Liver (tissue), 9 donors: ENCODE results near the gene MTPN. TPM values are rescaled to one million over a fixed set of nuclear protein-coding genes. Genes with fewer than 3 reads are reported as not detected.

Experiments
- DNase-seq: peaks from one replicate; pipeline ENCODE4 v3.0.0-alpha.2; 2017; ENCODE audit warnings: low spot score
- H3K27ac ChIP-seq, 2 donors: one replicate each; pipeline ENCODE4 v1.7.0; 2013; ENCODE audit warnings: inconsistent platforms in 2 of 2, low read length in 2 of 2, control low read depth in 1 of 2, low read depth in 1 of 2, mild to moderate bottlenecking in 1 of 2
- H3K27me3 ChIP-seq, 4 donors: one replicate each; pipeline versions ENCODE4 v1.6.1 to v1.7.0; 2013; ENCODE audit warnings: low read length in 3 of 4, inconsistent platforms in 1 of 4, mild to moderate bottlenecking in 1 of 4, moderate library complexity in 1 of 4; ENCODE audit not compliant: control insufficient read depth in 4 of 4, insufficient read depth in 4 of 4
- H3K36me3 ChIP-seq, 4 donors: one replicate each; pipeline versions ENCODE4 v1.6.1 to v1.7.0; 2013; ENCODE audit warnings: low read length in 3 of 4, mild to moderate bottlenecking in 3 of 4, low read depth in 1 of 4, moderate library complexity in 1 of 4; ENCODE audit not compliant: control insufficient read depth in 4 of 4, insufficient read depth in 3 of 4
- H3K4me1 ChIP-seq, 4 donors: one replicate each; pipeline versions ENCODE4 v1.6.1 to v1.7.0; 2013; ENCODE audit warnings: low read length in 3 of 4, mild to moderate bottlenecking in 3 of 4, moderate library complexity in 1 of 4; ENCODE audit not compliant: control insufficient read depth in 4 of 4, insufficient read depth in 4 of 4
- H3K4me3 ChIP-seq, 3 donors: one replicate each; pipeline versions ENCODE4 v1.6.1 to v1.7.0; 2013; ENCODE audit warnings: low read length in 3 of 3, control low read depth in 1 of 3, low read depth in 1 of 3, mild to moderate bottlenecking in 1 of 3
- H3K9ac ChIP-seq, 2 donors: one replicate each; pipeline ENCODE4 v1.7.0; 2013; ENCODE audit warnings: low read length in 2 of 2, mild to moderate bottlenecking in 2 of 2, moderate library complexity in 2 of 2, control low read depth in 1 of 2, low read depth in 1 of 2
- H3K9me3 ChIP-seq, 4 donors: one replicate each; pipeline versions ENCODE4 v1.6.1 to v1.7.0; 2013; ENCODE audit warnings: low read length in 3 of 4; ENCODE audit not compliant: control insufficient read depth in 4 of 4
- FOXA1 ChIP-seq: IDR thresholded peaks from 2 replicates; pipeline ENCODE4 v1.6.1; 2016; ENCODE audit warnings: antibody characterized with exemption
- FOXA2 ChIP-seq: IDR thresholded peaks from 2 replicates; pipeline ENCODE4 v1.6.1; 2016; ENCODE audit warnings: antibody characterized with exemption
- GABPA ChIP-seq, 2 donors: IDR thresholded peaks in 1 of 2; conservative IDR thresholded peaks in 1 of 2; 2 replicates each; pipeline ENCODE4 v1.6.1; 2016; ENCODE audit warnings: antibody characterized with exemption in 2 of 2, mild to moderate bottlenecking in 1 of 2, moderate library complexity in 1 of 2
- HNF4G ChIP-seq: IDR thresholded peaks from 2 replicates; pipeline ENCODE4 v1.6.1; 2016; ENCODE audit warnings: antibody characterized with exemption
- NR2F2 ChIP-seq: IDR thresholded peaks from 2 replicates; pipeline ENCODE4 v1.6.1; 2016; ENCODE audit warnings: antibody characterized with exemption
- RAD21 ChIP-seq, 2 donors: IDR thresholded peaks; 2 replicates each; pipeline ENCODE4 v1.6.1; 2016; ENCODE audit warnings: antibody characterized with exemption in 2 of 2, mild to moderate bottlenecking in 2 of 2
- RXRA ChIP-seq, 2 donors: IDR thresholded peaks; 2 replicates each; pipeline ENCODE4 v1.6.1; 2017 to 2018; ENCODE audit warnings: antibody characterized with exemption in 2 of 2, mild to moderate bottlenecking in 1 of 2
- SP1 ChIP-seq: IDR thresholded peaks from 2 replicates; pipeline ENCODE4 v1.6.1; 2018; ENCODE audit warnings: antibody characterized with exemption, mild to moderate bottlenecking
- YY1 ChIP-seq: IDR thresholded peaks from 2 replicates; pipeline ENCODE4 v1.6.1; 2016; ENCODE audit warnings: antibody characterized with exemption, mild to moderate bottlenecking
- WGBS: extraction: QIAGEN DNeasy Blood & Tissue Kit; methylation state at CpG from one replicate; pipeline ENCODE4 v1.1.7; 2013; 5-methylcytosine and 5-hydroxymethylcytosine counted together
- polyA plus RNA-seq, 2 donors: library from polyadenylated mRNA; stranded (reverse) in 1 of 2; unstranded in 1 of 2; fragments of 200-250 nt in 1 of 2; fragments of >200 nt in 1 of 2; fragmentation: Nextera tagmentation in 1 of 2; extraction: Ambion mirVana in 1 of 2; gene quantifications; one replicate each; pipeline versions ENCODE4 v1.2.1 to v1.2.3, GENCODE V29; 2013 to 2015
- total RNA-seq, 2 donors: library from RNA; depleted of rRNA; stranded (reverse); fragments of >200 nt; gene quantifications; one replicate each; pipeline ENCODE4 v1.2.3, GENCODE V29; 2014
- TF ChIP-seq, protein P1 (sequence below): IDR thresholded peaks from 2 replicates; pipeline ENCODE4 v1.6.1; 2016; ENCODE audit warnings: antibody characterized with exemption
- TF ChIP-seq, protein P2 (sequence below): IDR thresholded peaks from 2 replicates; pipeline ENCODE4 v1.6.1; 2016; ENCODE audit warnings: antibody characterized with exemption
- TF ChIP-seq, protein P3 (sequence below): fragments of 150-350 bp; IDR thresholded peaks from 2 replicates; pipeline ENCODE4 v1.5.1; 2017; ENCODE audit warnings: improper control_type of control experiment, low read depth, low read length; ENCODE audit not compliant: missing input control
- TF ChIP-seq, protein P4 (sequence below): IDR thresholded peaks from 2 replicates; pipeline ENCODE4 v1.6.1; 2016; ENCODE audit warnings: antibody characterized with exemption
- TF ChIP-seq, protein P5 (sequence below): IDR thresholded peaks from 2 replicates; pipeline ENCODE4 v1.6.1; 2016; ENCODE audit warnings: antibody characterized with exemption, mild to moderate bottlenecking
- donor health status: healthy.
- donor health status: healthy.
- donor health status: healthy.
- donor health status: healthy.
- donor health status: healthy.

Gene MTPN
- total and polyA plus RNA-seq, 4 donors = 24.8 to 88.3 (median 32.8) TPM

DNA sequence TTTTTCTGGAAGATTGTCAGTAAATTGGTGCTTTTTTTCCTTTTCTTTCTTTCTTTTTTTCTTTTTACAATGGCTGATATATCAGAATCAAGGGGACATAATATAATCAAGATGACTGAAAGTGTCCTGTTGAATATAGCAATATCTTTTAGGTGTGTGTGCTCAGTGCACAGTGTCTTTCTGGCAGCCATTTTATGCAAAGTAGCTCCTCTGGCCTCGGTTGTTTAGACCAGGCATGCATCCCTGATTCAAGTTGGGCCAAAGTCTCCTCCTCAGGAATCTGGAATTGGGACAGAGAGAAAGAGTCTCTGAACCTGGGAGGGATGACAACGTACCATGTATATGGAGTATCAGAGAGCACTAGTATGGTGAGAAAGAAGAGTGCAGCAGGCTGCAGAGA is 49.0 kb upstream of the MTPN start:
- Histone ChIP-seq H3K4me3 (no peak overlapping the region), H3K9ac (no peak overlapping the region), H3K36me3 (no peaks in the 10 kb centered on the region), H3K9me3 (no peaks in the 10 kb centered on the region), H3K27ac (no peak overlapping the region), H3K4me1 (no peaks in the 10 kb centered on the region), H3K27me3 (peaks cover 0 to 4% (median 0%) of the 10 kb centered on the region in 4 donors)
- 82% methylated on average over 2 of the region's 2 CpGs for whole genome bisulfite sequencing
- TF ChIP-seq RAD21 (IDR thresholded peaks at IDR 0.05) (no peak), YY1 (no peak), SP1 (no peak), FOXA2 (no peak), FOXA1 (no peak), RXRA (IDR thresholded peaks at IDR 0.05) (no peak), NR2F2 (no peak), HNF4G (no peak)
- TF ChIP-seq, protein P1, sequence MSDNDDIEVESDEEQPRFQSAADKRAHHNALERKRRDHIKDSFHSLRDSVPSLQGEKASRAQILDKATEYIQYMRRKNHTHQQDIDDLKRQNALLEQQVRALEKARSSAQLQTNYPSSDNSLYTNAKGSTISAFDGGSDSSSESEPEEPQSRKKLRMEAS = no peak
- TF ChIP-seq, protein P2, sequence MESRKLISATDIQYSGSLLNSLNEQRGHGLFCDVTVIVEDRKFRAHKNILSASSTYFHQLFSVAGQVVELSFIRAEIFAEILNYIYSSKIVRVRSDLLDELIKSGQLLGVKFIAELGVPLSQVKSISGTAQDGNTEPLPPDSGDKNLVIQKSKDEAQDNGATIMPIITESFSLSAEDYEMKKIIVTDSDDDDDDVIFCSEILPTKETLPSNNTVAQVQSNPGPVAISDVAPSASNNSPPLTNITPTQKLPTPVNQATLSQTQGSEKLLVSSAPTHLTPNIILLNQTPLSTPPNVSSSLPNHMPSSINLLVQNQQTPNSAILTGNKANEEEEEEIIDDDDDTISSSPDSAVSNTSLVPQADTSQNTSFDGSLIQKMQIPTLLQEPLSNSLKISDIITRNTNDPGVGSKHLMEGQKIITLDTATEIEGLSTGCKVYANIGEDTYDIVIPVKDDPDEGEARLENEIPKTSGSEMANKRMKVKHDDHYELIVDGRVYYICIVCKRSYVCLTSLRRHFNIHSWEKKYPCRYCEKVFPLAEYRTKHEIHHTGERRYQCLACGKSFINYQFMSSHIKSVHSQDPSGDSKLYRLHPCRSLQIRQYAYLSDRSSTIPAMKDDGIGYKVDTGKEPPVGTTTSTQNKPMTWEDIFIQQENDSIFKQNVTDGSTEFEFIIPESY = no peak
- TF ChIP-seq, protein P3, sequence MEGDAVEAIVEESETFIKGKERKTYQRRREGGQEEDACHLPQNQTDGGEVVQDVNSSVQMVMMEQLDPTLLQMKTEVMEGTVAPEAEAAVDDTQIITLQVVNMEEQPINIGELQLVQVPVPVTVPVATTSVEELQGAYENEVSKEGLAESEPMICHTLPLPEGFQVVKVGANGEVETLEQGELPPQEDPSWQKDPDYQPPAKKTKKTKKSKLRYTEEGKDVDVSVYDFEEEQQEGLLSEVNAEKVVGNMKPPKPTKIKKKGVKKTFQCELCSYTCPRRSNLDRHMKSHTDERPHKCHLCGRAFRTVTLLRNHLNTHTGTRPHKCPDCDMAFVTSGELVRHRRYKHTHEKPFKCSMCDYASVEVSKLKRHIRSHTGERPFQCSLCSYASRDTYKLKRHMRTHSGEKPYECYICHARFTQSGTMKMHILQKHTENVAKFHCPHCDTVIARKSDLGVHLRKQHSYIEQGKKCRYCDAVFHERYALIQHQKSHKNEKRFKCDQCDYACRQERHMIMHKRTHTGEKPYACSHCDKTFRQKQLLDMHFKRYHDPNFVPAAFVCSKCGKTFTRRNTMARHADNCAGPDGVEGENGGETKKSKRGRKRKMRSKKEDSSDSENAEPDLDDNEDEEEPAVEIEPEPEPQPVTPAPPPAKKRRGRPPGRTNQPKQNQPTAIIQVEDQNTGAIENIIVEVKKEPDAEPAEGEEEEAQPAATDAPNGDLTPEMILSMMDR = no peak
- TF ChIP-seq, protein P4, sequence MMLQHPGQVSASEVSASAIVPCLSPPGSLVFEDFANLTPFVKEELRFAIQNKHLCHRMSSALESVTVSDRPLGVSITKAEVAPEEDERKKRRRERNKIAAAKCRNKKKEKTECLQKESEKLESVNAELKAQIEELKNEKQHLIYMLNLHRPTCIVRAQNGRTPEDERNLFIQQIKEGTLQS = no peak
- TF ChIP-seq, protein P5, sequence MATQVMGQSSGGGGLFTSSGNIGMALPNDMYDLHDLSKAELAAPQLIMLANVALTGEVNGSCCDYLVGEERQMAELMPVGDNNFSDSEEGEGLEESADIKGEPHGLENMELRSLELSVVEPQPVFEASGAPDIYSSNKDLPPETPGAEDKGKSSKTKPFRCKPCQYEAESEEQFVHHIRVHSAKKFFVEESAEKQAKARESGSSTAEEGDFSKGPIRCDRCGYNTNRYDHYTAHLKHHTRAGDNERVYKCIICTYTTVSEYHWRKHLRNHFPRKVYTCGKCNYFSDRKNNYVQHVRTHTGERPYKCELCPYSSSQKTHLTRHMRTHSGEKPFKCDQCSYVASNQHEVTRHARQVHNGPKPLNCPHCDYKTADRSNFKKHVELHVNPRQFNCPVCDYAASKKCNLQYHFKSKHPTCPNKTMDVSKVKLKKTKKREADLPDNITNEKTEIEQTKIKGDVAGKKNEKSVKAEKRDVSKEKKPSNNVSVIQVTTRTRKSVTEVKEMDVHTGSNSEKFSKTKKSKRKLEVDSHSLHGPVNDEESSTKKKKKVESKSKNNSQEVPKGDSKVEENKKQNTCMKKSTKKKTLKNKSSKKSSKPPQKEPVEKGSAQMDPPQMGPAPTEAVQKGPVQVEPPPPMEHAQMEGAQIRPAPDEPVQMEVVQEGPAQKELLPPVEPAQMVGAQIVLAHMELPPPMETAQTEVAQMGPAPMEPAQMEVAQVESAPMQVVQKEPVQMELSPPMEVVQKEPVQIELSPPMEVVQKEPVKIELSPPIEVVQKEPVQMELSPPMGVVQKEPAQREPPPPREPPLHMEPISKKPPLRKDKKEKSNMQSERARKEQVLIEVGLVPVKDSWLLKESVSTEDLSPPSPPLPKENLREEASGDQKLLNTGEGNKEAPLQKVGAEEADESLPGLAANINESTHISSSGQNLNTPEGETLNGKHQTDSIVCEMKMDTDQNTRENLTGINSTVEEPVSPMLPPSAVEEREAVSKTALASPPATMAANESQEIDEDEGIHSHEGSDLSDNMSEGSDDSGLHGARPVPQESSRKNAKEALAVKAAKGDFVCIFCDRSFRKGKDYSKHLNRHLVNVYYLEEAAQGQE = no peak
- no peak for DNase-seq

DNA sequence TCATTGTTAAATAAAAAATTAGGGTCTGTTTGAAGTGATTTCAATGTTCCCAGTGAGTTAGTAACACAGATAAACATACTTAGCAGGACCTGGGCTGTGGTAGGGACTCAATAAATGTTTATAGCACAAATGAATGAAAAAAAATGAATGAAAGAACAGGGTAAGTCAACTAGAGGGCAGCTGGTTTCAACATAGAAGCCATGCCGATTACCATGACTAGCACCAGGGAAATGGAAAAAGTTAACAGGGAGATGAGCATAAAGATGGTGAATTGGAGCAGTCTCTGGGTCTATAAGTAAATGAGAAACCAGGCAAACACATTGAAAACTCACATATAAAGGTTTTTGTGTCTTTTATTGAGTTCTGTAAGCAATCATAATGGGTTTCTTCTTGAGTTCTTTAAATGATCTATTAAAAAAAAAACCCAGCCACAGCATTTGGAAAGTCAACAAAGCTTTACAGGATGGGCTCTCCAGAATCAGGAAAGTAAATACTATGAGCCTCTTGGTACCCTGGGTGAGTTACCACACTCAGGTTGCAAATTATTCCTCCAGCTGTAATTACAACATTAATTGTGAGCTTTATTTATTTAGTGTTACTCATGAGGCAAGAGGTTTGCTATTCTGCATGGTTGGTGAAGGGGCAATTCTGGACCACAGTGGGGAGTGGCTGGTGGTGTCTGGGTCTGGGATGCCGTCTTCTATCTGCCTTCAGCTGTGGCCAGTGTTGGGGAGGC is 46.1 kb upstream of the MTPN start:
- Histone ChIP-seq H3K27ac (no peak overlapping the region), H3K27me3 (no peaks in the 10 kb centered on the region), H3K4me3 (no peak overlapping the region), H3K36me3 (no peaks in the 10 kb centered on the region), H3K4me1 (no peaks in the 10 kb centered on the region), H3K9ac (no peak overlapping the region), H3K9me3 (no peaks in the 10 kb centered on the region)
- TF ChIP-seq YY1 = no peak
- TF ChIP-seq, protein P2 = no peak
- TF ChIP-seq, protein P5 = no peak
- TF ChIP-seq RXRA (IDR thresholded peaks at IDR 0.05) = no peak
- TF ChIP-seq GABPA (IDR thresholded peaks at IDR 0.05 in 1 of 2, conservative IDR thresholded peaks at IDR 0.05 in 1 of 2) = no peak
- no peak for DNase-seq
- 82% methylated on average over 2 of the region's 2 CpGs for WGBS
